SU-DHL-6 (cell line): ENCODE measurements around the gene IL36G.

Source experiments
- EZH2phosphoT487 ChIP-seq: fragments of 200-600 bp; sonication (generic), shearing (Covaris generic); conservative IDR thresholded peaks from 2 replicates; pipeline ENCODE4 v1.6.1; 2018; ENCODE audit warnings: mild to moderate bottlenecking, antibody characterized with exemption, low read length, moderate library complexity, mixed read lengths
- TF ChIP-seq, protein P1 (sequence below): fragments of 200-600 bp; sonication (generic); IDR thresholded peaks from one replicate; pipeline ENCODE4 v1.5.1; 2017; ENCODE audit warnings: antibody characterized with exemption, mild to moderate bottlenecking, low read length, moderate library complexity; ENCODE audit not compliant: insufficient read depth, poor library complexity, severe bottlenecking

DNA sequence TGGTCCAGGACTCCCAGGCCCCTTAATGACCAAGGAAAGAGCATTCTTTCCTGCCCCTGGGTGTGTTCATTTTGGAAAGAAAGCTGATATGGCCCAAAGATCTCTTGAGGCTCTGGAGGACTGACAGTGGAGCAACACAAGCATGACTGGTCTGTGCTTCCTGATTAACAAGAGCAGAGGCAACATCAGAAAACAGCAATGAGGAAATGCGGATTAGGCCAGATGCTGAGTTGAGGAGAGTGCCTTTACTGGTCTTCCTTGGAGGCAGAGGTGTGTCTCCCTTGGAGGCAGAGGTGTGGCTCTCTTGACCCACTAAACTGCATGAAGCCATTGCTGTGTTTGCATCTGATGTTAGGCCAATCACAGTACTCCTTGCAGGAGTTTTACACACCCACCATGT lies 54.9 kb downstream of the IL36G start:
- TF ChIP-seq, protein P1, sequence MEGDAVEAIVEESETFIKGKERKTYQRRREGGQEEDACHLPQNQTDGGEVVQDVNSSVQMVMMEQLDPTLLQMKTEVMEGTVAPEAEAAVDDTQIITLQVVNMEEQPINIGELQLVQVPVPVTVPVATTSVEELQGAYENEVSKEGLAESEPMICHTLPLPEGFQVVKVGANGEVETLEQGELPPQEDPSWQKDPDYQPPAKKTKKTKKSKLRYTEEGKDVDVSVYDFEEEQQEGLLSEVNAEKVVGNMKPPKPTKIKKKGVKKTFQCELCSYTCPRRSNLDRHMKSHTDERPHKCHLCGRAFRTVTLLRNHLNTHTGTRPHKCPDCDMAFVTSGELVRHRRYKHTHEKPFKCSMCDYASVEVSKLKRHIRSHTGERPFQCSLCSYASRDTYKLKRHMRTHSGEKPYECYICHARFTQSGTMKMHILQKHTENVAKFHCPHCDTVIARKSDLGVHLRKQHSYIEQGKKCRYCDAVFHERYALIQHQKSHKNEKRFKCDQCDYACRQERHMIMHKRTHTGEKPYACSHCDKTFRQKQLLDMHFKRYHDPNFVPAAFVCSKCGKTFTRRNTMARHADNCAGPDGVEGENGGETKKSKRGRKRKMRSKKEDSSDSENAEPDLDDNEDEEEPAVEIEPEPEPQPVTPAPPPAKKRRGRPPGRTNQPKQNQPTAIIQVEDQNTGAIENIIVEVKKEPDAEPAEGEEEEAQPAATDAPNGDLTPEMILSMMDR = no peak
- no peak for TF ChIP-seq EZH2phosphoT487
